GM12878 (cell line): ENCODE data around the gene ZNG1C. TPM values are rescaled to one million over a fixed set of nuclear protein-coding genes. Genes with fewer than 3 reads are reported as not detected.
"Not testable (repeated sequence)": the region's sequence is repeated elsewhere in the genome, so short reads cannot be mapped to it uniquely, and the experiment has no call there.

Experiments used
- ATAC-seq: fragments of 200-7000 bp; cut with Tn5 transposase; 3 replicates; pipeline ENCODE4 v1.9.1; 2020; ENCODE audit warnings: mild to moderate bottlenecking, moderate library complexity
- BruUV-seq: library from RNA; stranded (reverse); fragments of 400-500 nt; replicated peaks from 2 replicates; lab custom pipeline; 2021; lab: Mats Ljungman, UMichigan
- CTCF ChIA-PET: fragments of 300-600 bp; sonication (Branson Sonifier 250); formaldehyde crosslinking; extraction: SDS; loops from one replicate; lab custom pipeline; 2021; ENCODE audit warnings: inconsistent platforms; lab: Yijun Ruan, JAX
- POLR2A ChIA-PET: fragments of 350-600 bp; formaldehyde crosslinking; extraction: SDS; loops from one replicate; lab custom pipeline; 2021; ENCODE audit warnings: inconsistent platforms; lab: Charles Lee
- RAD21 ChIA-PET: fragments of 300-600 bp; sonication (Branson Sonifier 250); formaldehyde crosslinking; loops from one replicate; lab custom pipeline; 2023; ENCODE audit warnings: antibody characterized with exemption; ENCODE audit not compliant: unreplicated experiment; lab: Charles Lee
- SMC1A ChIA-PET: fragments of 300-600 bp; sonication (Branson Sonifier 250); formaldehyde crosslinking; loops from one replicate; lab custom pipeline; 2023; ENCODE audit not compliant: unreplicated experiment, uncharacterized antibody; lab: Charles Lee
- DNase-seq: peaks from one replicate; pipeline ENCODE4 v3.0.0-alpha.2; 2011; ENCODE audit warnings: low read depth, low spot score
- FAIRE-seq: peaks from 3 replicates; lab custom pipeline; 2011; peaks lifted over from hg19 to GRCh38; lab: Jason Lieb, UNC
- H2AFZ ChIP-seq: 2 replicates; pipeline ENCODE4 v1.6.0; 2011; ENCODE audit warnings: low read depth, low read length, control low read depth; ENCODE audit not compliant: control insufficient read depth
- H3K27ac ChIP-seq: 2 replicates; pipeline ENCODE4 v1.5.1; 2011; ENCODE audit warnings: control low read depth; ENCODE audit not compliant: control insufficient read depth, insufficient read depth
- H3K27me3 ChIP-seq, 2 experiments: replicated peaks in 1 of 2; 2 replicates each; pipeline versions ENCODE4 v1.6.0 to v1.6.1; 2011; ENCODE audit warnings: low read length in 1 of 2; ENCODE audit not compliant: control insufficient read depth in 2 of 2, insufficient read depth in 2 of 2
- H3K36me3 ChIP-seq, 2 experiments: 2 replicates each; pipeline ENCODE4 v1.5.1; 2011; ENCODE audit warnings: low read length in 1 of 2; ENCODE audit not compliant: control insufficient read depth in 2 of 2, insufficient read depth in 2 of 2
- H3K4me1 ChIP-seq: 2 replicates; pipeline ENCODE4 v1.6.1; 2011; ENCODE audit warnings: mild to moderate bottlenecking, low read length, moderate library complexity, mixed read lengths; ENCODE audit not compliant: control insufficient read depth, insufficient read depth
- H3K4me2 ChIP-seq: 2 replicates; pipeline ENCODE4 v1.6.0; 2011; ENCODE audit warnings: control low read depth; ENCODE audit not compliant: control insufficient read depth, insufficient read depth
- H3K4me3 ChIP-seq: fragments of 200-600 bp; sonication (generic); 2 replicates; pipeline ENCODE4 v1.5.1; 2016
- H3K79me2 ChIP-seq: 2 replicates; pipeline ENCODE4 v1.6.0; 2011; ENCODE audit warnings: low read length; ENCODE audit not compliant: control insufficient read depth, insufficient read depth
- H3K9ac ChIP-seq: 2 replicates; pipeline ENCODE4 v1.8.0; 2011; ENCODE audit warnings: low read length, control low read depth, mixed read lengths; ENCODE audit not compliant: control insufficient read depth, insufficient read depth
- H3K9me3 ChIP-seq: replicated peaks from 3 replicates; pipeline ENCODE4 v1.5.1; 2011; ENCODE audit warnings: mild to moderate bottlenecking, low read length; ENCODE audit not compliant: control insufficient read depth, insufficient read depth
- H4K20me1 ChIP-seq: 2 replicates; pipeline ENCODE4 v1.6.0; 2011; ENCODE audit not compliant: control insufficient read depth, insufficient read depth
- WGBS: methylation state at CpG from one replicate; pipeline ENCODE4 v1.1.6; 2016; ENCODE audit warnings: low lambda C conversion rate; ENCODE audit not compliant: insufficient replicate concordance, insufficient coverage; ENCODE audit errors: missing lambda C conversion rate; 5-methylcytosine and 5-hydroxymethylcytosine counted together
- in situ Hi-C: fragments of 300-500 bp; cut with MboI; formaldehyde crosslinking; loops from 9 replicates; pipeline ENCODE4 v1.14.3; 2018; ENCODE audit warnings: mixed read lengths
- intact Hi-C: fragments of 100-400 bp; cut with micrococcal nuclease; formaldehyde crosslinking; loops from one replicate; pipeline ENCODE4 v1.14.2; 2022; ENCODE audit not compliant: unreplicated experiment
- polyA plus RNA-seq, 11 experiments: library from polyadenylated mRNA; depleted of rRNA in 4 of 11; unstranded in 6 of 11; stranded (reverse) in 5 of 11; fragments of >200 nt; fragmentation: Nextera tagmentation in 4 of 11; fragmentation: Illumina TruSeq in 1 of 11; extraction: Ambion mirVana in 4 of 11; extraction: Trizol in 1 of 11; gene quantifications; 1 replicate in 1 of 11; 2 replicates in 10 of 11; pipeline versions ENCODE4 v1.2.1 to v1.2.3, GENCODE V29; 2011 to 2016; ENCODE audit warnings: inconsistent platforms in 2 of 11, missing spikeins in 2 of 11, low read depth in 1 of 11
- total RNA-seq, 4 experiments: library from RNA; depleted of rRNA in 3 of 4; stranded (reverse); fragments of >200 nt in 3 of 4; fragmentation: Illumina TruSeq in 1 of 4; extraction: Trizol in 1 of 4; gene quantifications; 2 replicates each; pipeline versions ENCODE4 v1.2.1 to v1.2.3, GENCODE V29; 2013 to 2021

The ZNG1C gene
- total and polyA plus RNA-seq, 10 of the 15 experiments (the other 5 are each of a cell fraction or from before 2014, with no cell fraction given): 27.7 to 111 (median 58.8) TPM

DNA sequence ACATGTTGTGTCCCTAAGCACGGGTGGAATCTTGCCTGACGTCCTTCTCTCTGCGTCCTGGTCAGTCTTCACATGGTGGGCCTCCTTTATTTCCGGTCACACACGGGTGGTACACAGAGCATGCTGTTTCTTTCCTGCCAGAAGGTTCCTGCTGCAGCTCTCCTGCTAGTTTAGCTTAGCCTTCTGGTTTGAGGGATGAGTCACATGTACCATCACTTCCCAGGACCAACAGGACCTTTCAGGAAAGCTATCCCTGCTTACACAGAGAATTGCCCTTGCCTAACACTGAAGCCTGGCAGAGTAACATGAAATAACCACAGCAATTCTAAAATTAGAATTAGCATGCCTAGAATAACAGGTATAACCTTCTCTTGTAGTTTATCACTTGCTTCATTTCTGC lies 69.4 kb downstream of the ZNG1C start:
- H3K27ac ChIP-seq, H3K27me3 ChIP-seq, RAD21 ChIA-PET, H3K9me3 ChIP-seq, in situ Hi-C loops, DNase-seq, BruUV-seq, H3K79me2 ChIP-seq, H3K4me2 ChIP-seq, POLR2A ChIA-PET, H3K36me3 ChIP-seq, H3K4me3 ChIP-seq, H4K20me1 ChIP-seq, H2AFZ ChIP-seq, FAIRE-seq, H3K4me1 ChIP-seq, SMC1A ChIA-PET, ATAC-seq, intact Hi-C loops, H3K9ac ChIP-seq, CTCF ChIA-PET: not testable (repeated sequence)
- WGBS: no CpG with 5 or more reads among the region's 5 CpGs

DNA sequence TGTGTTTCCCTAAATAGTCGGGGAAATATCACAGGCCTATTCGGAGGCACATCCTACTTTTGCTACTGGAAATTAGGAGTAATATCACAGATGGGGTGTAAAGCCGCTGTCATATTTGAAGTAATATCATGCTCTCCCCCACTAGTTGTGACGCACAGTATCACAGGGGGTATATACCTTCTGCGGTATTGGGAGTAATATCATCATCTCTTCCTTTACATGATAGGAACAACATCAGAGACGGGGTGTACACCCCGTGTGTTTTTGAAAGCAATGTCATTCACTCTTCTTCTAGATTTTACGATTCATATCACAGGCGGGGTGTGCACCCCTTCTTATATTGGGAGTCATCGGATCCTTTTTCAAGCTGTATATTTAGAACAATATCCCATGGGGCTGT lies 76.4 kb downstream of the ZNG1C start:
- ATAC-seq, H3K36me3 ChIP-seq, BruUV-seq, POLR2A ChIA-PET, RAD21 ChIA-PET, DNase-seq, SMC1A ChIA-PET, H3K9ac ChIP-seq, H3K4me3 ChIP-seq, H3K9me3 ChIP-seq, FAIRE-seq, in situ Hi-C loops, intact Hi-C loops, H2AFZ ChIP-seq, H3K27ac ChIP-seq, H3K27me3 ChIP-seq, H3K4me2 ChIP-seq, CTCF ChIA-PET, H3K4me1 ChIP-seq, H3K79me2 ChIP-seq, H4K20me1 ChIP-seq: not testable (repeated sequence)
- 63% methylated on average over 9 of the region's 10 CpGs for WGBS

DNA sequence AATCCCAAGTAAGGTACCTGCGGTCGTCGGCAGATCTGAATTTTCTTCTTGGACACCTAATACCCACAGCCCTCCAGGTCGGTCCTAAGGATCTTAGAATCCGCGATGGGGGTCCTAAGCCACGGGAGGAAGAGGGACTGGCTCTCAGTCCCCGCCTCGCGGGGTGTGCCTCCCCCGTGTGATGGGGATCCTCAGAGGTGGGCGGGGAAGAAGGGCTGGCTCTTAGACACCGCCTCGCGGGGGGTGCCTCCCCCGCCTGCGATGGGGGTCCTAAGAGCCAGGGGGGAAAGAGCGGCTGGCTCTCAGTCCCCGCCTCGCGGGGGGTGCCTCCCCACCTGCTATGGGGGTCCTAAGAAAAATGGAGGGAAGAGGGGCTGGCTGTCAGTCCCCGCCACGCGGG lies 82.0 kb downstream of the ZNG1C start:
- H2AFZ ChIP-seq, RAD21 ChIA-PET, FAIRE-seq, H3K79me2 ChIP-seq, BruUV-seq, SMC1A ChIA-PET, H3K4me3 ChIP-seq, H3K4me1 ChIP-seq, intact Hi-C loops, ATAC-seq, H3K4me2 ChIP-seq, DNase-seq, H4K20me1 ChIP-seq, H3K36me3 ChIP-seq, POLR2A ChIA-PET, in situ Hi-C loops, H3K27me3 ChIP-seq, H3K9me3 ChIP-seq, H3K9ac ChIP-seq, CTCF ChIA-PET, H3K27ac ChIP-seq: not testable (repeated sequence)
- 33% methylated on average over 3 of the region's 24 CpGs for WGBS

DNA sequence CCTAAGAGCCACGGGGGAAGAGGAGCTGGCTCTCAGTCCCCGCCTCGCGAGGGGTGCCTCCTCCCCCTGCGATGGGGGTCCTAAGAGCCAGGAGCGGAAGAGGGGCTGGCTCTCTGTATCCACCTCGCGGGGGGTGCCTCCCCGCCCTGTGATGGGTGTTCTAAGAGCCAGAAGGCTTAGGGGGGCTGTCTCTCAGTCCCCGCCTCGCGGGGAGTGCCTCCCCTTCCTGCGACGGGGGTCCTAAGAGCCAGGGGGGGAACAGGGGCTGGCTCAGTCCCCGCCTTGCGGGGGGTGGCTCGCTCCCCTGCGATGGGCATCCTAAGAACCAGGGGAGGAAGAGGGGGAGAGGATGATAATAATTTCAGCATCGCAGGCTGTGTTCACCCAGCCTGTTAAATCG lies 82.7 kb downstream of the ZNG1C start:
- in situ Hi-C loops, H3K36me3 ChIP-seq, POLR2A ChIA-PET, H3K79me2 ChIP-seq, H2AFZ ChIP-seq, ATAC-seq, CTCF ChIA-PET, DNase-seq, H3K27me3 ChIP-seq, H3K27ac ChIP-seq, BruUV-seq, FAIRE-seq, H4K20me1 ChIP-seq, SMC1A ChIA-PET, H3K4me1 ChIP-seq, intact Hi-C loops, H3K4me2 ChIP-seq, H3K9ac ChIP-seq, H3K9me3 ChIP-seq, RAD21 ChIA-PET, H3K4me3 ChIP-seq: not testable (repeated sequence)
- WGBS: 24% methylated on average over 3 of the region's 20 CpGs
